Measurements from ENCODE around the gene NRP1.
A peak's percentile ranks its signal among the peaks of the same experiment; 100 is the strongest.
"Not testable (repeated sequence)": the region's sequence is repeated elsewhere in the genome, so short reads cannot be mapped to it uniquely, and the experiment has no call there.

NRP1 gene

GRCh38 chr10:33321516-33321915 lies 13.0 kb downstream of the NRP1 start:
- DNase-seq (ENCODE audit: low read depth, low spot score), result no peak

- no peak for DNase-seq (ENCODE audit: low read depth, low spot score)
Observed at GRCh38 chr10:33320288-33320687, 14.2 kb downstream of the NRP1 start.

GRCh38 chr10:33315891-33316290 lies 18.6 kb downstream of the NRP1 start:
- DNase-seq (ENCODE audit: low read depth, low spot score), result no peak

- DNase-seq (ENCODE audit: low read depth, low spot score), result peak; percentile 37
Observed at GRCh38 chr10:33314811-33315561, 19.5 kb downstream of the NRP1 start.

- DNase-seq (ENCODE audit: low read depth, low spot score), result no peak
Observed at GRCh38 chr10:33311640-33312039, 22.8 kb downstream of the NRP1 start.

GRCh38 chr10:33310853-33311252 lies 23.6 kb downstream of the NRP1 start:
- no peak for DNase-seq (ENCODE audit: low read depth, low spot score)

- no peak for DNase-seq (ENCODE audit: low read depth, low spot score)
Observed at GRCh38 chr10:33309406-33309805, 25.1 kb downstream of the NRP1 start.

- DNase-seq (ENCODE audit: low read depth, low spot score), result no peak
Observed at GRCh38 chr10:33307835-33308234, 26.6 kb downstream of the NRP1 start.

GRCh38 chr10:33306701-33307519 lies 27.6 kb downstream of the NRP1 start:
- no peak for DNase-seq (ENCODE audit: low read depth, low spot score)

- peak; percentile 67 for DNase-seq (ENCODE audit: low read depth, low spot score)
Observed at GRCh38 chr10:33306126-33306525, 28.3 kb downstream of the NRP1 start.

- no peak for DNase-seq (ENCODE audit: low read depth, low spot score)
Observed at GRCh38 chr10:33304423-33305225, 29.8 kb downstream of the NRP1 start.

GRCh38 chr10:33303988-33304387 lies 30.5 kb downstream of the NRP1 start:
- no peak for DNase-seq (ENCODE audit: low read depth, low spot score)

GRCh38 chr10:33302208-33302829 lies 32.1 kb downstream of the NRP1 start:
- DNase-seq (ENCODE audit: low read depth, low spot score), result no peak

GRCh38 chr10:33301097-33301789 lies 33.2 kb downstream of the NRP1 start:
- no peak for DNase-seq (ENCODE audit: low read depth, low spot score)

- DNase-seq (ENCODE audit: low read depth, low spot score), result not testable (repeated sequence)
Observed at GRCh38 chr10:33300544-33300943, 33.9 kb downstream of the NRP1 start.

- no peak for DNase-seq (ENCODE audit: low read depth, low spot score)
Observed at GRCh38 chr10:33298893-33299292, 35.6 kb downstream of the NRP1 start.

- no peak for DNase-seq (ENCODE audit: low read depth, low spot score)
Observed at GRCh38 chr10:33298110-33298509, 36.4 kb downstream of the NRP1 start.

GRCh38 chr10:33295851-33296250 lies 38.6 kb downstream of the NRP1 start:
- DNase-seq (ENCODE audit: low read depth, low spot score), result peak; percentile 23

- DNase-seq (ENCODE audit: low read depth, low spot score), result no peak
Observed at GRCh38 chr10:33293531-33294170, 40.8 kb downstream of the NRP1 start.

- no peak for DNase-seq (ENCODE audit: low read depth, low spot score)
Observed at GRCh38 chr10:33293076-33293475, 41.4 kb downstream of the NRP1 start.
